Mononuclear cell (primary cell): Measurements from ENCODE around the gene RECK. TPM values are rescaled to one million over a fixed set of nuclear protein-coding genes. Genes with fewer than 3 reads are reported as not detected.
"Not testable (repeated sequence)": the region's sequence is repeated elsewhere in the genome, so short reads cannot be mapped to it uniquely, and the experiment has no call there.

Source experiments
- H3K27me3 ChIP-seq: 2 replicates; pipeline ENCODE4 v1.6.0; 2011; ENCODE audit warnings: low read length, control low read depth; ENCODE audit not compliant: insufficient read depth
- H3K4me1 ChIP-seq: 2 replicates; pipeline ENCODE4 v1.5.1; 2011; ENCODE audit warnings: mild to moderate bottlenecking, low read length, control low read depth; ENCODE audit not compliant: insufficient read depth
- H3K4me3 ChIP-seq: 2 replicates; pipeline ENCODE4 v1.5.1; 2011; ENCODE audit warnings: mild to moderate bottlenecking, low read length, moderate library complexity
- H3K9me3 ChIP-seq: 2 replicates; pipeline ENCODE4 v1.5.1; 2011; ENCODE audit warnings: low read depth, mild to moderate bottlenecking, control low read depth, low read length
- total RNA-seq: library from RNA; depleted of rRNA; stranded (reverse); fragments of >200 nt; gene quantifications from one replicate; pipeline ENCODE4 v1.2.3, GENCODE V29; 2012

RECK gene
- 9.2 TPM for total RNA-seq

GRCh38 chr9:36036780-36037548 is at the start of gene RECK:
Gene RECK (plus strand): TSS chr9:36036913. CDS start chr9:36036999, 86 bp downstream.
- peak within 1 kb of the TSS; percentile 74 for H3K4me3 ChIP-seq
- H3K27me3 ChIP-seq: no peaks in the 10 kb centered on the region
- H3K4me1 ChIP-seq: peaks cover 23% of the 10 kb centered on the region
- H3K9me3 ChIP-seq: no peaks in the 10 kb centered on the region

- H3K9me3 ChIP-seq: no peaks in the 10 kb centered on the region
- no peaks in the 10 kb centered on the region for H3K27me3 ChIP-seq
- H3K4me1 ChIP-seq: no peaks in the 10 kb centered on the region
- H3K4me3 ChIP-seq: no peak overlapping the region
Measured at GRCh38 chr9:35990155-35990554, 46.6 kb upstream of the RECK start.

- H3K9me3 ChIP-seq, H3K4me1 ChIP-seq, H3K27me3 ChIP-seq, H3K4me3 ChIP-seq: not testable (repeated sequence)
Measured at GRCh38 chr9:35993136-35993535, 43.6 kb upstream of the RECK start.

- Histone ChIP-seq H3K4me3 (no peak overlapping the region), H3K9me3 (peaks cover 7% of the 10 kb centered on the region), H3K27me3 (peaks cover 6% of the 10 kb centered on the region), H3K4me1 (no peaks in the 10 kb centered on the region)
Measured at GRCh38 chr9:35993976-35994720, 42.6 kb upstream of the RECK start.

- Histone ChIP-seq H3K27me3 (peaks cover 12% of the 10 kb centered on the region), H3K4me3 (no peak overlapping the region), H3K4me1 (no peaks in the 10 kb centered on the region), H3K9me3 (peaks cover 7% of the 10 kb centered on the region)
Measured at GRCh38 chr9:35994959-35995358, 41.8 kb upstream of the RECK start.

GRCh38 chr9:35996358-35996970 is 40.2 kb upstream of the RECK start:
- Histone ChIP-seq H3K27me3 (peaks cover 12% of the 10 kb centered on the region), H3K4me1 (no peaks in the 10 kb centered on the region), H3K9me3 (peaks cover 7% of the 10 kb centered on the region), H3K4me3 (no peak overlapping the region)

- peaks cover 12% of the 10 kb centered on the region for H3K27me3 ChIP-seq
- H3K4me1 ChIP-seq, H3K4me3 ChIP-seq, H3K9me3 ChIP-seq: not testable (repeated sequence)
Measured at GRCh38 chr9:35997016-35997415, 39.7 kb upstream of the RECK start.

GRCh38 chr9:35998333-35998732 is 38.4 kb upstream of the RECK start:
- H3K27me3 ChIP-seq: peaks cover 12% of the 10 kb centered on the region

GRCh38 chr9:36005891-36006290 is 30.8 kb upstream of the RECK start:
- Histone ChIP-seq H3K27me3 (no peaks in the 10 kb centered on the region), H3K9me3 (no peaks in the 10 kb centered on the region), H3K4me1 (peaks cover 14% of the 10 kb centered on the region), H3K4me3 (no peak overlapping the region)

More at GRCh38 chr9:35998333-35998732, 38.4 kb upstream of the RECK start:
- no peaks in the 10 kb centered on the region for H3K4me1 ChIP-seq
- peaks cover 7% of the 10 kb centered on the region for H3K9me3 ChIP-seq
- H3K4me3 ChIP-seq: no peak overlapping the region

- Histone ChIP-seq H3K27me3 (no peaks in the 10 kb centered on the region), H3K4me1 (peaks cover 14% of the 10 kb centered on the region), H3K4me3 (no peak overlapping the region), H3K9me3 (no peaks in the 10 kb centered on the region)
Measured at GRCh38 chr9:36006549-36007315, 30.0 kb upstream of the RECK start.

GRCh38 chr9:36007316-36007708 is 29.4 kb upstream of the RECK start:
- peaks cover 14% of the 10 kb centered on the region for H3K4me1 ChIP-seq
- no peaks in the 10 kb centered on the region for H3K9me3 ChIP-seq
- no peaks in the 10 kb centered on the region for H3K27me3 ChIP-seq
- no peak overlapping the region for H3K4me3 ChIP-seq

GRCh38 chr9:36007852-36008251 is 28.9 kb upstream of the RECK start:
- Histone ChIP-seq H3K9me3 (no peaks in the 10 kb centered on the region), H3K4me3 (no peak overlapping the region), H3K4me1 (peaks cover 14% of the 10 kb centered on the region), H3K27me3 (no peaks in the 10 kb centered on the region)

- Histone ChIP-seq H3K4me1 (peaks cover 14% of the 10 kb centered on the region), H3K4me3 (no peak overlapping the region), H3K27me3 (no peaks in the 10 kb centered on the region), H3K9me3 (no peaks in the 10 kb centered on the region)
Measured at GRCh38 chr9:36008774-36009300, 27.9 kb upstream of the RECK start.

GRCh38 chr9:36011379-36011778 is 25.3 kb upstream of the RECK start:
- Histone ChIP-seq H3K27me3 (no peaks in the 10 kb centered on the region), H3K9me3 (no peaks in the 10 kb centered on the region), H3K4me1 (peaks cover 14% of the 10 kb centered on the region), H3K4me3 (no peak overlapping the region)
